Fibroblast of pulmonary artery (primary cell): ENCODE measurements around the gene PDCD4.

Experiments
- DNase-seq: peaks from one replicate; pipeline ENCODE4 v3.0.0-alpha.2; 2010; ENCODE audit warnings: low read depth
- H3K4me3 ChIP-seq: replicated peaks from 2 replicates; pipeline ENCODE4 v1.5.1; 2011; ENCODE audit warnings: low read depth, mild to moderate bottlenecking, control low read depth, low read length, moderate library complexity
- TF ChIP-seq, protein P1 (sequence below): IDR thresholded peaks from 2 replicates; pipeline ENCODE4 v1.5.1; 2011; ENCODE audit warnings: mild to moderate bottlenecking, control low read depth, low read length, inconsistent platforms; ENCODE audit errors: missing control alignments

Gene PDCD4

DNA sequence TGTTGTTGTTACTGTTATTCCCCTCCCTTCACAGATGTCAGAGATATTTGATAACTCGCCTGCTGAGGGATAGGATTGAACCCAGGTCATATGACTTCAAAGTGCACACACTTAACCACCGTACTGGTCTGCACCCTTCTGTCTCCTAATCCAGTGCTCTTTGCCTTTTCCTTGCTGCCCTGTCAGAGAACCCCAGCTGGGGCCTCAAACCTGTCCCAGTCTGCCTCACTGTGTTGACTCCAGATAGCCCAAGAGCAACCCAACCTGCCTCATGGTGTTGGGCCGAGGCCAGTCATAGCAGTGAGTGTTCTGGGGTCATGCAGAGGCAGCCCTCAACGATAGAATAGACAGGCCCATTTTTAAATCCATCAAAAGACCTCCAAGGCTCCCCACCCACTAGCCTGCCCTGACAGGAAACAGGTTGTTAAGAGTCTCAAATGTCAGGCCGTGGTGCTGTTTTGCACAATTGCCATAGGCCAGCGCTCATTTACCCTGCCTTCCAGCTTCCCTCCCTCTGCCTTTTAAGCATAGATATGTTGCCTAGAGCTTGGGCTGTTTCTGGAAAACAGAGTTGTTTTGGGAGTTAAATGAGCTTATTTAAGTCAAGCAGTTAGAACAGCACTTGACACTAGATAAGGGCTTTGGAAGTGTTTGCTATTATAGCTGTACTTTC, 37.0 kb upstream of the PDCD4 start:
- TF ChIP-seq, protein P1, sequence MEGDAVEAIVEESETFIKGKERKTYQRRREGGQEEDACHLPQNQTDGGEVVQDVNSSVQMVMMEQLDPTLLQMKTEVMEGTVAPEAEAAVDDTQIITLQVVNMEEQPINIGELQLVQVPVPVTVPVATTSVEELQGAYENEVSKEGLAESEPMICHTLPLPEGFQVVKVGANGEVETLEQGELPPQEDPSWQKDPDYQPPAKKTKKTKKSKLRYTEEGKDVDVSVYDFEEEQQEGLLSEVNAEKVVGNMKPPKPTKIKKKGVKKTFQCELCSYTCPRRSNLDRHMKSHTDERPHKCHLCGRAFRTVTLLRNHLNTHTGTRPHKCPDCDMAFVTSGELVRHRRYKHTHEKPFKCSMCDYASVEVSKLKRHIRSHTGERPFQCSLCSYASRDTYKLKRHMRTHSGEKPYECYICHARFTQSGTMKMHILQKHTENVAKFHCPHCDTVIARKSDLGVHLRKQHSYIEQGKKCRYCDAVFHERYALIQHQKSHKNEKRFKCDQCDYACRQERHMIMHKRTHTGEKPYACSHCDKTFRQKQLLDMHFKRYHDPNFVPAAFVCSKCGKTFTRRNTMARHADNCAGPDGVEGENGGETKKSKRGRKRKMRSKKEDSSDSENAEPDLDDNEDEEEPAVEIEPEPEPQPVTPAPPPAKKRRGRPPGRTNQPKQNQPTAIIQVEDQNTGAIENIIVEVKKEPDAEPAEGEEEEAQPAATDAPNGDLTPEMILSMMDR: no peak
- DNase-seq: peak; percentile 25
- no peak overlapping the region for H3K4me3 ChIP-seq

DNA sequence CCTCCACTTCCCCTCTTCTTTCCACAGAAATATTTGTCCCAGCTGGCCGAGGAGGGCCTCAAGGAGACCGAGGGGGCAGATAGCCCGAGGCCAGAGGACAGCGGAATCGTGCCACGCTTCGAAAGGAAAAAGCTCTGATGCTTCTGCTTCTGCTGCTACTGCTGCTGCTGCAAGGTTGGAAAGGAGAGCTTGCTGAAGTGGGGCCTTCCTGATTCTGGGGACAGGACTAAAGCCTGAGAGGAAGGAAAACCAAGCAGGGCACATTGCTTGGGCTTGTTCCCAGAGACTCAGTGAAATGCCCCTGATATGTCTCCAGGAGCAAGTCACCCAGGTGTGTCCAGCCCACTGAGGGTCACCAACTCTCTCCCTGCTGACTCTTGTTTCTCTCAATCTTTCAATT, 35.9 kb upstream of the PDCD4 start:
- H3K4me3 ChIP-seq: no peak overlapping the region
- TF ChIP-seq, protein P1: no peak

DNA sequence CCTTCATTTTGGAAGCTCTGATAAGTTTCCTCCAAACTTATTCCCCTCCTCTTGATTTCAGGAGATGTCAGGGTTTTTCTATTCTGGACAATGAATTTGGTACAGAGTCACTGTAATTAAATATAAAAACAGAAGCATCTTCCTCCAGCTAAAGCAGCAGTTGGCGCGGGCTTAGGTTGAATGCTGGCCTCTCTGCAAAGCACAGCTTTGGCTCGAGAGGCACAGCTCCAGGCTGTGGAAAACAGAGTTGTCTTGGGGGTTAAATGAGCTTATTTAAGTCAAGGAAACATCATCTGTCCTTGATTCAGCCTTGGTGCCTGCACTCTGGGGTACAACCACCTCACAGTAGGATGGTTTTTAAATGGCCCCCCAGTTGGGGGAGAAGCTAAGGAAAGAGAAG, 35.0 kb upstream of the PDCD4 start:
- no peak overlapping the region for H3K4me3 ChIP-seq
- TF ChIP-seq, protein P1: no peak
- no peak for DNase-seq

More for the DNA sequence above, 35.9 kb upstream of the PDCD4 start:
- no peak for DNase-seq

DNA sequence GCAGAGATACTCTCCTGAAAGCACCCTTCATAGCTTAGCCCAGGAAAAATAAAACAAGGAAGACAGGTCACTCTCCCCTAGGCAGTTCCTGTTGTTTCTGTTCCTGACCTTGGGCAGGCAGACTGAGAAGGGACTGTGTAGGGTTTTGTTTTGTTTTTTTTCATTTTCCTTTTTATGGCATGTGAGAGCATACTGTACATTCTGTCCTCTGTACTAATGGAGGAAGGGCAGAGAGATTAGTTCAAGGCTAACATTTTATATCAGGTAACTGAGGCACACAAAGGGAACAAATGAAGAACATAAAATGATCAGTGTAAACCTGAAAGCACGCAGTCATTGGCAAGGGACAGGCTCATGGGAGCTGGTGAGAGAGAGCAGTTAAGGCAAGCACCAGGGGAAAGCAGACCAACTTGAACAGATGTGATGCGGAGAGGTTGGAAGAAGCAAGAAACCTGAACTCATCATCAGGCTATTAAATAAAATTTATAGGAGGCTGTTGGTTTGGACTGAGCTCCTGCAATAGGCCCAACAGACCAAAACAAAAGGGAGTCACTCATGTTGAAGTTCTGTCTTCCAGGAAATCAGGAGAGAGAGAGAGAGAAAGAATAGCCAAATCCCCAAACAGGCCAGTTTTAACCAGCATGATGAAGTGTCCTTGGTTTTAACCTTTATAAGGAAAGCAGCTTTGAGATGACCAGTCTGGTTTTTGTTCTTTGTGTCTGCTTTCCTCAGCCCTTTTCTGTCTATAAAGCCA, 34.1 kb upstream of the PDCD4 start:
- no peak overlapping the region for H3K4me3 ChIP-seq
- DNase-seq: no peak
- TF ChIP-seq, protein P1: no peak

DNA sequence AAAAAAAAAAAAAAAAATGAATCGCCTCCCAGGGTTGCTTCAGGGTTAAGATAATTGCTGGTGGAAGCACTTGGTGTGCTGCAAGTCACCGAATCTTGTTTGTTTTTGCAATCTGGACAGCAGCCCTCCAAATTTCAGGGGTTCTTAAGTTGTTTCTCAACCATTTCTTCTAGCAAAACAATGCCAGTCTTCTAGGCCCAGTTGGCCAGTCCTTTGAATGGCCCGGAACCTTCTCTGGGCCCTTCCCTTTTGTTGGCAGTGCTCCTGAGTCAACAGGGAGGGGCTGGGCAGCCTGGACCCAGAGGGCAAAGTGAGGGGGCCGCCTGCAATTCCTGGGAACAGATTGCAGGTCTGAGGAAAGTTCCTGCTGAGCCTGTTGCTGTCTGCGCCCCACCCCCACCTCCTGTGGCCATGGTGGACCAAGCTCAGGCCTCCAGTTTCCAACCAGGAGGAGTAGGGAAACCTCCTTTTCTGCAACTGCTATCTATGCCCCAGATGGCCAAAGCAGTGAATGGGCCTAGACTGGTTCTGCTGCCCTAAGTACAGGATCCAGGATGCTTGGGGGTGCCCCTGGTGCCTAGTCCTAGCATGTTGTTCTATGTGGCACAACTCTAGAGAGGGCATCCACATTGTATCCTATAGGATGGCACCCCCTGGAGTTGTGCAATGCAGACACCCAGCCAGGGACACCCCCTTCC, 31.4 kb upstream of the PDCD4 start:
- TF ChIP-seq, protein P1: no peak
- no peak overlapping the region for H3K4me3 ChIP-seq
- peak; percentile 30 for DNase-seq

DNA sequence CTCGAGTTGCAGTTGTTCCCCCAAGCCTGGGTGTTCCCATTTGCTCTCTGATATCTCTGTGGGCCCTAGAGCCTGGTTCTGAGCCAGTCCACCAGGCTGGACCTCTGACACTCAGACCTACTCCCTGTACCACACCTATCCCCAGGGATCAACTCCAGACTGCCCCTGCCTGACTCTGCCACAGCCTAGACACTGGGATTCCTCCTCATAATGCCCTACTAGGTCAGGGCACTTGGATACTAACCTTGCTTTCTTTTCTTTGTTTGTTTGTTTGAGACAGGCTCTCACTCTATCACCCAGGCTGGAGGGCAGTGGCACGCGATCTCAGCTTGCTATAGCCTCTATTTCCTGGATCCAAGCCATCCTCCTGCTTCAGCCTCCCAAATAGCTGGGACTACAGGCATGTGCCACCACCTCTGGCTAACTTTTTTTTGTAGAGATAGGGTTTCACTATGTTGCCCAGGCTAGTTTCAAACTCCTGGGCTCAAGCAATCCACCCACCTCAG, 30.8 kb upstream of the PDCD4 start:
- H3K4me3 ChIP-seq: no peak overlapping the region
- TF ChIP-seq, protein P1: no peak
- DNase-seq: no peak
